Measurements from ENCODE around the gene DGCR8.

DNA sequence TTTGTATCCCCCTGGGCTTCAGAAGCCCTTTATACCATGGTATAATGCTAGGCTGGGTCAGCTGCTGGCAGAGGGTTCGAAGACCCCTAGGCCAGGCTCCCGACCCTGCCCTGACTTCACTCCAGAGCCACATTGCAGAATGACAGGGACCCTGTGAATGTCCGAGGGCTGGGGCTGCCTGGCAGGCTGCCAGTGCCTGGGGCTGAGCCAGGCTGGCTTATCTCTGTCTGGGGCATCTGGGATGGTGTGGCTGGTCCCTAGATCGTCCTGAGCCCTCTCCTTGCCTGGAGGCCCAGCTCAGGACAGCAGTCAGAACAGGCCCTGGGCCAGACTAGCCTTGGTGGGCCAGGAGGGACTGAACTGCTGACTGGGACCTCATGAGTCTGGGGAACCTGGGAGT is 55.2 kb downstream of the DGCR8 start:
- TF ChIP-seq, protein P1, sequence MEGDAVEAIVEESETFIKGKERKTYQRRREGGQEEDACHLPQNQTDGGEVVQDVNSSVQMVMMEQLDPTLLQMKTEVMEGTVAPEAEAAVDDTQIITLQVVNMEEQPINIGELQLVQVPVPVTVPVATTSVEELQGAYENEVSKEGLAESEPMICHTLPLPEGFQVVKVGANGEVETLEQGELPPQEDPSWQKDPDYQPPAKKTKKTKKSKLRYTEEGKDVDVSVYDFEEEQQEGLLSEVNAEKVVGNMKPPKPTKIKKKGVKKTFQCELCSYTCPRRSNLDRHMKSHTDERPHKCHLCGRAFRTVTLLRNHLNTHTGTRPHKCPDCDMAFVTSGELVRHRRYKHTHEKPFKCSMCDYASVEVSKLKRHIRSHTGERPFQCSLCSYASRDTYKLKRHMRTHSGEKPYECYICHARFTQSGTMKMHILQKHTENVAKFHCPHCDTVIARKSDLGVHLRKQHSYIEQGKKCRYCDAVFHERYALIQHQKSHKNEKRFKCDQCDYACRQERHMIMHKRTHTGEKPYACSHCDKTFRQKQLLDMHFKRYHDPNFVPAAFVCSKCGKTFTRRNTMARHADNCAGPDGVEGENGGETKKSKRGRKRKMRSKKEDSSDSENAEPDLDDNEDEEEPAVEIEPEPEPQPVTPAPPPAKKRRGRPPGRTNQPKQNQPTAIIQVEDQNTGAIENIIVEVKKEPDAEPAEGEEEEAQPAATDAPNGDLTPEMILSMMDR (IDR thresholded peaks at IDR 0.05; ENCODE audit: low read depth, low read length, poor library complexity, severe bottlenecking) = no peak
- TF ChIP-seq EZH2phosphoT487 (IDR thresholded peaks at IDR 0.05; ENCODE audit: borderline replicate concordance, low read length) = no peak

Data from DOHH2 (cell line).